Upper lobe of left lung (tissue), 4 donors: ENCODE data around the gene PTPRH.

Experiments
- POLR2A ChIP-seq, 4 donors: fragments of 450-650 bp; IDR thresholded peaks; one replicate each; pipeline ENCODE4 v1.5.1; 2016 to 2017; ENCODE audit warnings: antibody characterized with exemption in 4 of 4, mild to moderate bottlenecking in 2 of 4
- TF ChIP-seq, protein P1 (sequence below), 6 experiments: fragments of 450-650 bp in 4 of 6; fragments of 200-600 bp in 2 of 6; sonication (generic) in 2 of 6; IDR thresholded peaks; one replicate each; pipeline ENCODE4 v1.5.1; 2016 to 2019; ENCODE audit warnings: antibody characterized with exemption in 6 of 6

DNA sequence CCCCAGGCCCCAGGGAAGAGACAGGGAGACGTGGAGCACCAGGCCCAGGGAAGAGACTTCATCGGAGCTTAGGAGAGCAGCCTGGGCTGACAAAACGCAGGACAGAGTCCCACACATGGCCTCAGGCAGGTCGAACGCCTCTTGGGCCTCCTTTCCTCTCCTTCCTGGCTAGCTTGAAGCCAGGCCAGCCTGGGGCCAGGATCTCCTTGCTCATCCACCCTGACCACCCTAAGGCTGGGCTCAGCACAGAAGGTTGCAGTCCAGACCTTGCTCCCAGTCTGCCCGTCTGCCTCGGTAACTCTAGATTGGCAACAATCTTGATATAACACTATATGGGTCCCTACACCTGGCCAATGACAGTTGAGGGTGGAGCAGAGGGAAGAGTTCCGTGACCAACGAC is 39.4 kb upstream of the PTPRH start:
- TF ChIP-seq, protein P1, sequence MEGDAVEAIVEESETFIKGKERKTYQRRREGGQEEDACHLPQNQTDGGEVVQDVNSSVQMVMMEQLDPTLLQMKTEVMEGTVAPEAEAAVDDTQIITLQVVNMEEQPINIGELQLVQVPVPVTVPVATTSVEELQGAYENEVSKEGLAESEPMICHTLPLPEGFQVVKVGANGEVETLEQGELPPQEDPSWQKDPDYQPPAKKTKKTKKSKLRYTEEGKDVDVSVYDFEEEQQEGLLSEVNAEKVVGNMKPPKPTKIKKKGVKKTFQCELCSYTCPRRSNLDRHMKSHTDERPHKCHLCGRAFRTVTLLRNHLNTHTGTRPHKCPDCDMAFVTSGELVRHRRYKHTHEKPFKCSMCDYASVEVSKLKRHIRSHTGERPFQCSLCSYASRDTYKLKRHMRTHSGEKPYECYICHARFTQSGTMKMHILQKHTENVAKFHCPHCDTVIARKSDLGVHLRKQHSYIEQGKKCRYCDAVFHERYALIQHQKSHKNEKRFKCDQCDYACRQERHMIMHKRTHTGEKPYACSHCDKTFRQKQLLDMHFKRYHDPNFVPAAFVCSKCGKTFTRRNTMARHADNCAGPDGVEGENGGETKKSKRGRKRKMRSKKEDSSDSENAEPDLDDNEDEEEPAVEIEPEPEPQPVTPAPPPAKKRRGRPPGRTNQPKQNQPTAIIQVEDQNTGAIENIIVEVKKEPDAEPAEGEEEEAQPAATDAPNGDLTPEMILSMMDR (IDR thresholded peaks at IDR 0.05), result no peak
- no peak for TF ChIP-seq POLR2A (IDR thresholded peaks at IDR 0.05)
